Activated CD8-positive, alpha-beta T cell treated with anti-CD3 and anti-CD28 coated beads for 36 hours (primary cell): ENCODE results near the gene ZFR. TPM values are rescaled to one million over a fixed set of nuclear protein-coding genes. Genes with fewer than 3 reads are reported as not detected.

Experiments
- ATAC-seq: fragments of 200-7000 bp; cut with Tn5 transposase; one replicate; pipeline ENCODE4 v1.10.0; 2021; ENCODE audit warnings: mild to moderate bottlenecking, moderate library complexity
- CTCF ChIA-PET: fragments of 350-600 bp; sonication (Branson Sonifier 250); formaldehyde crosslinking; loops from one replicate; lab custom pipeline; 2021; ENCODE audit warnings: antibody characterized with exemption; lab: Charles Lee
- POLR2A ChIA-PET: fragments of 350-600 bp; sonication (Branson Sonifier 250); formaldehyde crosslinking; loops from one replicate; lab custom pipeline; 2021; ENCODE audit warnings: antibody characterized with exemption; lab: Charles Lee
- DNase-seq: peaks from one replicate; pipeline ENCODE4 v3.0.0-alpha.2; 2020
- H3K27ac Mint-ChIP-seq: one replicate; pipeline ENCODE4 v1.8.0; 2021; ENCODE audit warnings: mild to moderate bottlenecking, mixed read lengths
- H3K27me3 Mint-ChIP-seq: one replicate; pipeline ENCODE4 v1.8.0; 2021; ENCODE audit warnings: mixed read lengths
- H3K36me3 Mint-ChIP-seq: one replicate; pipeline ENCODE4 v1.8.0; 2021; ENCODE audit warnings: low read depth, mixed read lengths
- H3K4me1 Mint-ChIP-seq: one replicate; pipeline ENCODE4 v1.8.0; 2021; ENCODE audit warnings: low read depth, mixed read lengths
- H3K4me3 Mint-ChIP-seq: one replicate; pipeline ENCODE4 v1.8.0; 2021; ENCODE audit warnings: mild to moderate bottlenecking, moderate library complexity, mixed read lengths
- H3K9me3 Mint-ChIP-seq: one replicate; pipeline ENCODE4 v1.8.0; 2021; ENCODE audit warnings: mixed read lengths
- CTCF ChIP-seq: fragments of 200-600 bp; IDR thresholded peaks from one replicate; pipeline ENCODE4 v1.8.0; 2022; ENCODE audit warnings: antibody characterized with exemption, mild to moderate bottlenecking
- intact Hi-C: fragments of 100-400 bp; cut with micrococcal nuclease; formaldehyde crosslinking; loops from one replicate; pipeline ENCODE4 v1.10.0; 2022
- total RNA-seq, 2 experiments: library from RNA; stranded (reverse); gene quantifications; one replicate each; pipeline ENCODE4 v1.2.3, GENCODE V29; 2021

The ZFR gene
- total RNA-seq, 2 experiments from 2014 or later, result 56.8 to 59.2 TPM

GRCh38 chr5:32357658-32358057 is 86.9 kb downstream of the ZFR start:
- no peaks in the 10 kb centered on the region for H3K27me3 Mint-ChIP-seq
- ChIA-PET POLR2A (interaction anchor here (0.8 to 1.9 kb wide), 2 partner anchors 10 to 23 kb away, joined by 3 to 4 read pairs; no protein-coding TSS in a partner anchor), CTCF (interaction anchor here (1.1 kb wide), 1 partner anchor 29 kb away, joined by 3 read pairs; no protein-coding TSS in a partner anchor)
- ATAC-seq (no peak), DNase-seq (no peak)
- no peaks in the 10 kb centered on the region for H3K9me3 Mint-ChIP-seq
- H3K27ac Mint-ChIP-seq, result peak overlapping the region; percentile 75
- no peak overlapping the region for H3K4me3 Mint-ChIP-seq
- H3K36me3 Mint-ChIP-seq, result peaks cover 38% of the 10 kb centered on the region
- H3K4me1 Mint-ChIP-seq, result peaks cover 4% of the 10 kb centered on the region
- intact Hi-C loops, result no loop called here
- no peak for TF ChIP-seq CTCF

- Mint-ChIP-seq H3K9me3 (no peaks in the 10 kb centered on the region), H3K27me3 (no peaks in the 10 kb centered on the region), H3K27ac (no peak overlapping the region), H3K4me1 (peaks cover 4% of the 10 kb centered on the region), H3K36me3 (peaks cover 31% of the 10 kb centered on the region), H3K4me3 (no peak overlapping the region)
- POLR2A ChIA-PET, result no interaction called here
- intact Hi-C loops, result no loop called here
- DNase-seq (no peak), ATAC-seq (no peak)
- CTCF ChIA-PET, result interaction anchor here (0.7 to 1.3 kb wide), 3 partner anchors 26 to 146 kb away, joined by 3 to 6 read pairs (median 3); no protein-coding TSS in a partner anchor
- TF ChIP-seq CTCF, result no peak
Measured at GRCh38 chr5:32355686-32356085, 88.9 kb downstream of the ZFR start.

GRCh38 chr5:32353420-32353819 is 91.1 kb downstream of the ZFR start:
- Mint-ChIP-seq H3K4me1 (peaks cover 4% of the 10 kb centered on the region), H3K36me3 (peaks cover 24% of the 10 kb centered on the region)
- CTCF ChIA-PET, result no interaction called here

GRCh38 chr5:32352685-32353084 is 91.9 kb downstream of the ZFR start:
- peaks cover 21% of the 10 kb centered on the region for H3K36me3 Mint-ChIP-seq
- H3K27me3 Mint-ChIP-seq, result no peaks in the 10 kb centered on the region
- intact Hi-C loops, result no loop called here
- no peak for ATAC-seq
- no peak overlapping the region for H3K27ac Mint-ChIP-seq
- POLR2A ChIA-PET, result interaction anchor here (0.5 to 1.0 kb wide), 2 partner anchors 10 to 120 kb away, joined by 3 to 4 read pairs; no protein-coding TSS in a partner anchor
- DNase-seq, result no peak
- CTCF ChIA-PET, result no interaction called here
- H3K4me1 Mint-ChIP-seq, result peaks cover 1% of the 10 kb centered on the region
- no peaks in the 10 kb centered on the region for H3K9me3 Mint-ChIP-seq
- TF ChIP-seq CTCF, result no peak
- no peak overlapping the region for H3K4me3 Mint-ChIP-seq

More at GRCh38 chr5:32353420-32353819, 91.1 kb downstream of the ZFR start:
- Mint-ChIP-seq H3K4me3 (no peak overlapping the region), H3K27me3 (no peaks in the 10 kb centered on the region), H3K27ac (peak overlapping the region; percentile 34), H3K9me3 (no peaks in the 10 kb centered on the region)
- no peak for TF ChIP-seq CTCF
- intact Hi-C loops, result no loop called here
- no peak for DNase-seq
- ATAC-seq, result no peak
- POLR2A ChIA-PET, result interaction anchor here (1.0 kb wide), 1 partner anchor 10 kb away, joined by 4 read pairs; no protein-coding TSS in a partner anchor

- TF ChIP-seq CTCF, result no peak
- no peak for ATAC-seq
- H3K4me3 Mint-ChIP-seq, result no peak overlapping the region
- H3K36me3 Mint-ChIP-seq, result no peaks in the 10 kb centered on the region
- CTCF ChIA-PET, result interaction anchor here (1.0 to 1.2 kb wide), 2 partner anchors 17 to 115 kb away, joined by 4 read pairs; no protein-coding TSS in a partner anchor
- peaks cover 4% of the 10 kb centered on the region for H3K9me3 Mint-ChIP-seq
- H3K27me3 Mint-ChIP-seq, result no peaks in the 10 kb centered on the region
- intact Hi-C loops, result no loop called here
- no peaks in the 10 kb centered on the region for H3K4me1 Mint-ChIP-seq
- H3K27ac Mint-ChIP-seq, result no peak overlapping the region
- no peak for DNase-seq
- POLR2A ChIA-PET, result no interaction called here
Measured at GRCh38 chr5:32346869-32347268, 97.7 kb downstream of the ZFR start.
